ENCODE measurements around the gene SEC16B.

The SEC16B gene

GRCh38 chr1:177953549-177953948 lies 16.3 kb downstream of the SEC16B start:
- no peak for DNase-seq (ENCODE audit: low read depth)
- TF ChIP-seq, protein P1, sequence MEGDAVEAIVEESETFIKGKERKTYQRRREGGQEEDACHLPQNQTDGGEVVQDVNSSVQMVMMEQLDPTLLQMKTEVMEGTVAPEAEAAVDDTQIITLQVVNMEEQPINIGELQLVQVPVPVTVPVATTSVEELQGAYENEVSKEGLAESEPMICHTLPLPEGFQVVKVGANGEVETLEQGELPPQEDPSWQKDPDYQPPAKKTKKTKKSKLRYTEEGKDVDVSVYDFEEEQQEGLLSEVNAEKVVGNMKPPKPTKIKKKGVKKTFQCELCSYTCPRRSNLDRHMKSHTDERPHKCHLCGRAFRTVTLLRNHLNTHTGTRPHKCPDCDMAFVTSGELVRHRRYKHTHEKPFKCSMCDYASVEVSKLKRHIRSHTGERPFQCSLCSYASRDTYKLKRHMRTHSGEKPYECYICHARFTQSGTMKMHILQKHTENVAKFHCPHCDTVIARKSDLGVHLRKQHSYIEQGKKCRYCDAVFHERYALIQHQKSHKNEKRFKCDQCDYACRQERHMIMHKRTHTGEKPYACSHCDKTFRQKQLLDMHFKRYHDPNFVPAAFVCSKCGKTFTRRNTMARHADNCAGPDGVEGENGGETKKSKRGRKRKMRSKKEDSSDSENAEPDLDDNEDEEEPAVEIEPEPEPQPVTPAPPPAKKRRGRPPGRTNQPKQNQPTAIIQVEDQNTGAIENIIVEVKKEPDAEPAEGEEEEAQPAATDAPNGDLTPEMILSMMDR (conservative IDR thresholded peaks at IDR 0.05; ENCODE audit: low read depth, low read length) = no peak
- no peak overlapping the region for H3K4me3 ChIP-seq (ENCODE audit: low read depth, low read length)

- DNase-seq (ENCODE audit: low read depth) = no peak
- no peak overlapping the region for H3K4me3 ChIP-seq (ENCODE audit: low read depth, low read length)
- TF ChIP-seq, protein P1 (conservative IDR thresholded peaks at IDR 0.05; ENCODE audit: low read depth, low read length) = no peak
Observed at GRCh38 chr1:177952691-177953090, 17.2 kb downstream of the SEC16B start.

GRCh38 chr1:177952249-177952648 lies 17.6 kb downstream of the SEC16B start:
- DNase-seq (ENCODE audit: low read depth) = no peak
- TF ChIP-seq, protein P1 (conservative IDR thresholded peaks at IDR 0.05; ENCODE audit: low read depth, low read length) = no peak
- no peak overlapping the region for H3K4me3 ChIP-seq (ENCODE audit: low read depth, low read length)

DNA sequence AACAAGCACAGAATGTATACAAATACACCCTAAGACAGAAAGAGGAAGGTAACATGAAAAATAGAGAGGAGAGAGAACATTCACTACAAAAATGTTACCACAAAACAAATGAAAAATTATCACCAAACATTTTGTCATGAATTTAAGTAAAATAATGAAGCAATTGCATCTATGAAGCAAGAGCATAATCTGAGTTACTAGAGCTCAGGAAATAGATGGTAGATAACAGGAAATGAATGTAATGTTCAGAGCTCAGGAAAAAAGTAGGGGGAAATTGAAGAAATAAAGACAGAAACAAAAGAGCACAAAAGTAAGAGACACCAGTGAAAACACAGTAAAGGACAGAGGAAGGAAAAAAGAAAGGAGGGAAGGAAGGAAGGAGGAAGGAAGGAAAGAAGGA lies 19.4 kb downstream of the SEC16B start:
- no peak for DNase-seq (ENCODE audit: low read depth)
- TF ChIP-seq, protein P1 (conservative IDR thresholded peaks at IDR 0.05; ENCODE audit: low read depth, low read length) = no peak
- H3K4me3 ChIP-seq (ENCODE audit: low read depth, low read length) = no peak overlapping the region

DNA sequence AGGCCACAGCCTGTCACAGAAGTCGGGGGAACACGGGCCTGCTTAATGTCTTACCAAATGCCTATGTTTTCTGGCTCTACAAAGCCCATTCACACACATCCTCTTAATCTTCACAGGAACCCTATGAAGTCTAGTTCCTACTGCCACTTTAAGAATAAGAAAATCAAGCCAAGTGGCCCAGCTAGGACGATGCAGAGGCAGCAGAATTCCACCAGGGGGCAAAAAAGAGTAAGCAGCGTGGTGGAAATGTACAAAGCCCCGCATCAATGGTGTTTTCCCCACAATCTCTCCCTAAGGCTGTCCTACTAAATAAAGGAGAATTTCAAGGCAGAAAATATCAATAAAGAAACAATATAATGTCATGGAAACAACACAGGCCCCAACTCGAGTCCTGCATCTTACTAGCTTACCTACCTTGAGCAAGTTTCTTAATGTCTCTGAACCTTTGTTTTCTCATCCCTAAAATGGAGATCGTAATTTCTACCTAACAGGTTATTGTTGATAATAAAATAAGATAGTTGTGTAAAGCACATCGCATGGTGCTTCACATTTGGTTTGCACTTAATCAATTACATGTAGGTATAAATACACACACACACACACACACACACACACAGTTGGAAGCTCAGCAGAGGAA lies 21.4 kb downstream of the SEC16B start:
- H3K4me3 ChIP-seq (ENCODE audit: low read depth, low read length) = no peak overlapping the region
- peak; percentile 83 for DNase-seq (ENCODE audit: low read depth)
- TF ChIP-seq, protein P1 (conservative IDR thresholded peaks at IDR 0.05; ENCODE audit: low read depth, low read length) = peak; percentile 98

- TF ChIP-seq, protein P1 (conservative IDR thresholded peaks at IDR 0.05; ENCODE audit: low read depth, low read length) = no peak
Observed at GRCh38 chr1:177947623-177948022, 22.2 kb downstream of the SEC16B start.

GRCh38 chr1:177945943-177946650 lies 23.8 kb downstream of the SEC16B start:
- TF ChIP-seq, protein P1 (conservative IDR thresholded peaks at IDR 0.05; ENCODE audit: low read depth, low read length) = peak; percentile 86
- DNase-seq (ENCODE audit: low read depth) = peak; percentile 77
- no peak overlapping the region for H3K4me3 ChIP-seq (ENCODE audit: low read depth, low read length)

More at GRCh38 chr1:177947623-177948022, 22.2 kb downstream of the SEC16B start:
- no peak overlapping the region for H3K4me3 ChIP-seq (ENCODE audit: low read depth, low read length)
- DNase-seq (ENCODE audit: low read depth) = no peak
